Stimulated activated CD4-positive, alpha-beta T cell treated with anti-CD3 and anti-CD28 coated beads, Interleukin-1b, Interleukin-23, amount 100 ng/mL, for 24 hours (primary cell): ENCODE results near the gene ARL4A.
"Not testable (repeated sequence)": the region's sequence is repeated elsewhere in the genome, so short reads cannot be mapped to it uniquely, and the experiment has no call there.

Source experiments
- DNase-seq, 4 experiments: peaks; one replicate each; pipeline ENCODE4 v3.0.0-alpha.2; 2020; ENCODE audit warnings: low read depth in 4 of 4, low spot score in 1 of 4

Gene ARL4A

GRCh38 chr7:12686891-12687717 lies at the start of gene ARL4A:
Gene ARL4A, plus strand, starts transcription at chr7:12687633. Its CDS starts 622 bp downstream, at chr7:12688255.
- DNase-seq, result peak; percentile 82 to 93 (median 86)

GRCh38 chr7:12637819-12638592 lies 49.4 kb upstream of the ARL4A start:
- no peak for DNase-seq

- DNase-seq, result no peak
Observed at GRCh38 chr7:12638851-12639456, 48.5 kb upstream of the ARL4A start.

- DNase-seq, result no peak
Observed at GRCh38 chr7:12640299-12641096, 46.9 kb upstream of the ARL4A start.

- no peak for DNase-seq
Observed at GRCh38 chr7:12641196-12641595, 46.2 kb upstream of the ARL4A start.

GRCh38 chr7:12642508-12642907 lies 44.9 kb upstream of the ARL4A start:
- no peak for DNase-seq

GRCh38 chr7:12643001-12643643 lies 44.3 kb upstream of the ARL4A start:
- no peak for DNase-seq

GRCh38 chr7:12643644-12644043 lies 43.8 kb upstream of the ARL4A start:
- DNase-seq, result no peak

- not testable (repeated sequence) for DNase-seq
Observed at GRCh38 chr7:12645212-12645611, 42.2 kb upstream of the ARL4A start.

GRCh38 chr7:12646139-12646538 lies 41.3 kb upstream of the ARL4A start:
- no peak for DNase-seq

- DNase-seq, result no peak
Observed at GRCh38 chr7:12647364-12648219, 39.8 kb upstream of the ARL4A start.

- no peak for DNase-seq
Observed at GRCh38 chr7:12648704-12649261, 38.6 kb upstream of the ARL4A start.

GRCh38 chr7:12649348-12649747 lies 38.1 kb upstream of the ARL4A start:
- no peak for DNase-seq

GRCh38 chr7:12650080-12650479 lies 37.4 kb upstream of the ARL4A start:
- DNase-seq, result no peak

- no peak for DNase-seq
Observed at GRCh38 chr7:12653110-12653509, 34.3 kb upstream of the ARL4A start.

- no peak for DNase-seq
Observed at GRCh38 chr7:12653518-12653917, 33.9 kb upstream of the ARL4A start.

- DNase-seq, result no peak
Observed at GRCh38 chr7:12655161-12655560, 32.3 kb upstream of the ARL4A start.

- DNase-seq, result not testable (repeated sequence)
Observed at GRCh38 chr7:12660423-12660822, 27.0 kb upstream of the ARL4A start.

GRCh38 chr7:12660986-12661385 lies 26.4 kb upstream of the ARL4A start:
- not testable (repeated sequence) for DNase-seq
